Ishikawa (cell line): ENCODE results near the gene CELA3B.

Source experiments
- CEBPB ChIP-seq: IDR thresholded peaks from 2 replicates; pipeline ENCODE4 v1.6.1; 2012
- CREB1 ChIP-seq: IDR thresholded peaks from 2 replicates; pipeline ENCODE4 v1.6.1; 2012; ENCODE audit warnings: low read depth
- EGR1 ChIP-seq: IDR thresholded peaks from 2 replicates; pipeline ENCODE4 v1.6.1; 2012
- EP300 ChIP-seq: IDR thresholded peaks from 2 replicates; pipeline ENCODE4 v1.6.1; 2012; ENCODE audit warnings: borderline replicate concordance
- FOXM1 ChIP-seq: IDR thresholded peaks from 2 replicates; pipeline ENCODE4 v1.6.1; 2012; ENCODE audit warnings: low read depth, borderline replicate concordance
- MAX ChIP-seq: IDR thresholded peaks from 2 replicates; pipeline ENCODE4 v1.6.1; 2012
- NFIC ChIP-seq: IDR thresholded peaks from 2 replicates; pipeline ENCODE4 v1.6.1; 2012
- RAD21 ChIP-seq: IDR thresholded peaks from 2 replicates; pipeline ENCODE4 v1.6.1; 2012; ENCODE audit warnings: low read depth
- REST ChIP-seq: IDR thresholded peaks from 2 replicates; pipeline ENCODE4 v1.6.1; 2012; ENCODE audit warnings: low read depth, mild to moderate bottlenecking
- TAF1 ChIP-seq: IDR thresholded peaks from 2 replicates; pipeline ENCODE4 v1.6.1; 2012; ENCODE audit warnings: low read depth, mild to moderate bottlenecking
- TCF12 ChIP-seq: IDR thresholded peaks from 2 replicates; pipeline ENCODE4 v1.6.1; 2012; ENCODE audit warnings: low read depth
- TEAD4 ChIP-seq: IDR thresholded peaks from 2 replicates; pipeline ENCODE4 v1.6.1; 2012
- USF1 ChIP-seq: IDR thresholded peaks from 2 replicates; pipeline ENCODE4 v1.6.1; 2012
- YY1 ChIP-seq: IDR thresholded peaks from 2 replicates; pipeline ENCODE4 v1.6.1; 2012; ENCODE audit warnings: low read depth
- ZBTB7A ChIP-seq: IDR thresholded peaks from 2 replicates; pipeline ENCODE4 v1.6.1; 2012; ENCODE audit warnings: low read depth

The CELA3B gene

GRCh38 chr1:21932127-21932526, 44.7 kb upstream of the CELA3B start:
- TF ChIP-seq EP300 (no peak), RAD21 (no peak), REST (no peak), FOXM1 (no peak), USF1 (no peak), CREB1 (no peak), MAX (no peak), CEBPB (peak; percentile 62)

GRCh38 chr1:21933397-21934248, 43.2 kb upstream of the CELA3B start:
- TF ChIP-seq CREB1: no peak
- TF ChIP-seq TCF12: peak; percentile 85
- peak; percentile 65; the same call in 1 of the 2 replicates for TF ChIP-seq EP300
- TF ChIP-seq EGR1: no peak
- TF ChIP-seq NFIC: peak; percentile 76
- TF ChIP-seq ZBTB7A: no peak
- peak; percentile 92 for TF ChIP-seq USF1
- peak; percentile 55 for TF ChIP-seq MAX
- peak; percentile 29; the same call in 1 of the 2 replicates for TF ChIP-seq TEAD4

- TF ChIP-seq USF1 (no peak), EP300 (no peak), REST (no peak), EGR1 (no peak), TEAD4 (peak; percentile 41), FOXM1 (no peak), RAD21 (no peak)
Observed at GRCh38 chr1:21935393-21935804, 41.4 kb upstream of the CELA3B start.

GRCh38 chr1:21935891-21936365, 40.9 kb upstream of the CELA3B start:
- no peak for TF ChIP-seq ZBTB7A
- TF ChIP-seq EP300: 0 out of 2 replicates have a peak, but pooled peaks have one; percentile 11
- no peak for TF ChIP-seq TAF1
- TF ChIP-seq CREB1: no peak
- no peak for TF ChIP-seq CEBPB
- TF ChIP-seq MAX: no peak

- TF ChIP-seq EP300: peak; percentile 5; the same call in 1 of the 2 replicates
- TF ChIP-seq YY1: no peak
- TF ChIP-seq EGR1: no peak
- TF ChIP-seq TAF1: no peak
- TF ChIP-seq MAX: peak; percentile 66
- no peak for TF ChIP-seq FOXM1
- TF ChIP-seq USF1: peak; percentile 34
- no peak for TF ChIP-seq TCF12
- no peak for TF ChIP-seq NFIC
- TF ChIP-seq CEBPB: no peak
- no peak for TF ChIP-seq TEAD4
- no peak for TF ChIP-seq CREB1
Observed at GRCh38 chr1:21936366-21937031, 40.3 kb upstream of the CELA3B start.
